KMS-11 (cell line): ENCODE measurements around the gene IGHMBP2.

Experiments used
- H2AFZ ChIP-seq: fragments of 200-600 bp; sonication (generic); 2 replicates; pipeline ENCODE4 v1.6.1; 2016; ENCODE audit warnings: antibody characterized with exemption, mixed run types, low read depth
- H3K27ac ChIP-seq: fragments of 200-600 bp; sonication (generic); 2 replicates; pipeline ENCODE4 v1.6.1; 2016; ENCODE audit warnings: mild to moderate bottlenecking, mixed run types
- H3K27me3 ChIP-seq: fragments of 200-600 bp; sonication (generic); 2 replicates; pipeline ENCODE4 v1.6.1; 2017; ENCODE audit warnings: mild to moderate bottlenecking, low read depth, mixed run types, moderate library complexity; ENCODE audit not compliant: insufficient read depth
- H3K36me3 ChIP-seq: fragments of 200-600 bp; sonication (generic); 2 replicates; pipeline ENCODE4 v1.6.1; 2017; ENCODE audit warnings: mild to moderate bottlenecking, mixed run types; ENCODE audit not compliant: insufficient read depth
- H3K4me1 ChIP-seq: fragments of 200-600 bp; sonication (generic); 2 replicates; pipeline ENCODE4 v1.6.1; 2016; ENCODE audit warnings: mild to moderate bottlenecking, low read depth, mixed run types; ENCODE audit not compliant: poor library complexity, severe bottlenecking
- H3K4me2 ChIP-seq: fragments of 200-600 bp; sonication (generic); 2 replicates; pipeline ENCODE4 v1.7.0; 2016; ENCODE audit warnings: mild to moderate bottlenecking, mixed run types
- H3K4me3 ChIP-seq: fragments of 200-600 bp; sonication (generic); IDR thresholded peaks from 2 replicates; pipeline ENCODE4 v1.6.1; 2017; ENCODE audit warnings: low read depth, low read length, mixed read lengths; ENCODE audit not compliant: insufficient read depth
- H3K79me2 ChIP-seq: fragments of 200-600 bp; sonication (generic); 2 replicates; pipeline ENCODE4 v1.6.1; 2016; ENCODE audit warnings: low read depth, mixed run types; ENCODE audit not compliant: insufficient read depth
- H3K9ac ChIP-seq: fragments of 200-600 bp; sonication (generic); 2 replicates; pipeline ENCODE4 v1.6.1; 2016; ENCODE audit warnings: mild to moderate bottlenecking, mixed run types
- H4K20me1 ChIP-seq: fragments of 200-600 bp; sonication (generic); 2 replicates; pipeline ENCODE4 v1.6.1; 2016; ENCODE audit warnings: mild to moderate bottlenecking, mixed run types; ENCODE audit not compliant: insufficient read depth
- CTCF ChIP-seq: fragments of 200-600 bp; sonication (generic); conservative IDR thresholded peaks from 2 replicates; pipeline ENCODE4 v1.6.1; 2017; ENCODE audit warnings: low read depth, mild to moderate bottlenecking, antibody characterized with exemption, low read length, moderate library complexity, mixed read lengths

The IGHMBP2 gene

GRCh38 chr11:68982134-68982533 is 78.4 kb downstream of the IGHMBP2 start:
- Histone ChIP-seq H3K27ac (no peak overlapping the region), H3K9ac (no peak overlapping the region), H3K79me2 (no peaks in the 10 kb centered on the region), H3K4me3 (no peak overlapping the region), H2AFZ (no peak overlapping the region), H3K4me2 (no peak overlapping the region), H3K4me1 (no peaks in the 10 kb centered on the region), H3K36me3 (no peaks in the 10 kb centered on the region), H3K27me3 (peaks cover 6% of the 10 kb centered on the region), H4K20me1 (no peaks in the 10 kb centered on the region)
- no peak for TF ChIP-seq CTCF

- Histone ChIP-seq H4K20me1 (no peaks in the 10 kb centered on the region), H3K36me3 (no peaks in the 10 kb centered on the region), H3K4me2 (no peak overlapping the region), H3K27me3 (peaks cover 6% of the 10 kb centered on the region), H3K79me2 (no peaks in the 10 kb centered on the region), H3K9ac (no peak overlapping the region), H3K4me1 (no peaks in the 10 kb centered on the region), H3K27ac (no peak overlapping the region), H2AFZ (no peak overlapping the region), H3K4me3 (no peak overlapping the region)
- no peak for TF ChIP-seq CTCF
Observed at GRCh38 chr11:68983801-68984200, 80.1 kb downstream of the IGHMBP2 start.

GRCh38 chr11:68987211-68987610 is 83.5 kb downstream of the IGHMBP2 start:
- H3K36me3 ChIP-seq: no peaks in the 10 kb centered on the region
- no peaks in the 10 kb centered on the region for H3K4me1 ChIP-seq
- no peak overlapping the region for H2AFZ ChIP-seq
- no peak for TF ChIP-seq CTCF
- H3K27ac ChIP-seq: no peak overlapping the region
- peaks cover 3% of the 10 kb centered on the region for H3K27me3 ChIP-seq
- no peak overlapping the region for H3K4me3 ChIP-seq
- H4K20me1 ChIP-seq: no peaks in the 10 kb centered on the region
- H3K9ac ChIP-seq: no peak overlapping the region
- H3K79me2 ChIP-seq: no peaks in the 10 kb centered on the region
- H3K4me2 ChIP-seq: no peak overlapping the region

GRCh38 chr11:68988491-68988890 is 84.8 kb downstream of the IGHMBP2 start:
- H4K20me1 ChIP-seq: no peaks in the 10 kb centered on the region
- no peaks in the 10 kb centered on the region for H3K79me2 ChIP-seq
- H3K4me3 ChIP-seq: no peak overlapping the region
- H2AFZ ChIP-seq: no peak overlapping the region
- no peak overlapping the region; the same call in 1 of the 2 replicates for H3K27ac ChIP-seq
- no peak overlapping the region for H3K4me2 ChIP-seq
- H3K36me3 ChIP-seq: no peaks in the 10 kb centered on the region
- no peaks in the 10 kb centered on the region for H3K4me1 ChIP-seq
- no peak for TF ChIP-seq CTCF
- no peak overlapping the region for H3K9ac ChIP-seq
- peaks cover under 1% of the 10 kb centered on the region; the same call in 1 of the 2 replicates for H3K27me3 ChIP-seq
